Neural cell (in vitro differentiated cells): ENCODE measurements around the gene GNG14.

Source experiments
- CTCF ChIP-seq: fragments of 450-650 bp; IDR thresholded peaks from 2 replicates; pipeline ENCODE4 v1.5.1; 2014; ENCODE audit warnings: antibody characterized with exemption, mild to moderate bottlenecking, moderate library complexity; ENCODE audit not compliant: poor library complexity, severe bottlenecking
- EP300 ChIP-seq: fragments of 450-650 bp; conservative IDR thresholded peaks from 2 replicates; pipeline ENCODE4 v1.6.1; 2014; ENCODE audit warnings: antibody characterized with exemption, mild to moderate bottlenecking, moderate library complexity; ENCODE audit not compliant: poor library complexity, severe bottlenecking
- EZH2 ChIP-seq: fragments of 200-600, 300-800 bp; shearing (Covaris generic), sonication (generic); IDR thresholded peaks from 2 replicates; pipeline ENCODE4 v1.6.1; 2014; ENCODE audit warnings: antibody characterized with exemption, low read length, borderline replicate concordance, mild to moderate bottlenecking; ENCODE audit not compliant: insufficient read depth, poor library complexity, severe bottlenecking
- MXI1 ChIP-seq: fragments of 450-650 bp; conservative IDR thresholded peaks from 2 replicates; pipeline ENCODE4 v1.6.1; 2014; ENCODE audit warnings: antibody characterized with exemption, mild to moderate bottlenecking; ENCODE audit not compliant: poor library complexity, severe bottlenecking
- POLR2AphosphoS5 ChIP-seq: IDR thresholded peaks from 2 replicates; pipeline ENCODE4 v1.6.1; 2012
- TAF1 ChIP-seq: IDR thresholded peaks from 2 replicates; pipeline ENCODE4 v1.6.1; 2012; ENCODE audit warnings: low read depth
- TF ChIP-seq, protein P1 (sequence below): IDR thresholded peaks from 2 replicates; pipeline ENCODE4 v1.6.1; 2012; ENCODE audit warnings: borderline replicate concordance

DNA sequence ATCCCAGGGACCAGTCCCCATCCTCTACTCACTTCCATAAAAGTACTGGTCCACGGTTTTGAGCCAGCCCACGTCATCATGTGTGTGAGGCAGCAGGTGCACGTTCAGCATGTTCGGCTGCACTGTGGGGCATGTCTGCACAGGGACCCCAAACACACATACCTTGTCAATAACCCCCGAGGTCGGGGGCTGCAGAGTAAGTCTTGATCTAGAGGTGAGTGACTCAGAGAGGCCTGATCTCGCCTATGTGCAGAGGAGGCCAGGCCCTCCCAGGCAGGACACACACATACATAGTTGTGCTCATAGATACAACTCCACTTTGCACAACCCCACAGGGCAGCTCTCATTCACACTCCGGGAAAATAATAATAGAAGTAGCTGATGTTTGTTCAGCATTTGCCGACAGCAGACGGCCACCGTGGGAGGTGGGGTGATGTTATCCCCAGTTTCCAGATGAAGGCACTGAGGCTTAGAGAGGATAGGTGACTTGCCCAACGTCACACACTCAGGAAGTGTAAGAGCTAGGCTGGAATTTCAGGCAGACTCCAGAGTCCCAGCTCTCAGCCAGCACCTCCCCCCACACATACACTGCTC is 22.0 kb upstream of the GNG14 start:
- TF ChIP-seq POLR2AphosphoS5 (no peak), CTCF (no peak), EZH2 (no peak), EP300 (no peak), MXI1 (no peak), TAF1 (no peak)
- TF ChIP-seq, protein P1, sequence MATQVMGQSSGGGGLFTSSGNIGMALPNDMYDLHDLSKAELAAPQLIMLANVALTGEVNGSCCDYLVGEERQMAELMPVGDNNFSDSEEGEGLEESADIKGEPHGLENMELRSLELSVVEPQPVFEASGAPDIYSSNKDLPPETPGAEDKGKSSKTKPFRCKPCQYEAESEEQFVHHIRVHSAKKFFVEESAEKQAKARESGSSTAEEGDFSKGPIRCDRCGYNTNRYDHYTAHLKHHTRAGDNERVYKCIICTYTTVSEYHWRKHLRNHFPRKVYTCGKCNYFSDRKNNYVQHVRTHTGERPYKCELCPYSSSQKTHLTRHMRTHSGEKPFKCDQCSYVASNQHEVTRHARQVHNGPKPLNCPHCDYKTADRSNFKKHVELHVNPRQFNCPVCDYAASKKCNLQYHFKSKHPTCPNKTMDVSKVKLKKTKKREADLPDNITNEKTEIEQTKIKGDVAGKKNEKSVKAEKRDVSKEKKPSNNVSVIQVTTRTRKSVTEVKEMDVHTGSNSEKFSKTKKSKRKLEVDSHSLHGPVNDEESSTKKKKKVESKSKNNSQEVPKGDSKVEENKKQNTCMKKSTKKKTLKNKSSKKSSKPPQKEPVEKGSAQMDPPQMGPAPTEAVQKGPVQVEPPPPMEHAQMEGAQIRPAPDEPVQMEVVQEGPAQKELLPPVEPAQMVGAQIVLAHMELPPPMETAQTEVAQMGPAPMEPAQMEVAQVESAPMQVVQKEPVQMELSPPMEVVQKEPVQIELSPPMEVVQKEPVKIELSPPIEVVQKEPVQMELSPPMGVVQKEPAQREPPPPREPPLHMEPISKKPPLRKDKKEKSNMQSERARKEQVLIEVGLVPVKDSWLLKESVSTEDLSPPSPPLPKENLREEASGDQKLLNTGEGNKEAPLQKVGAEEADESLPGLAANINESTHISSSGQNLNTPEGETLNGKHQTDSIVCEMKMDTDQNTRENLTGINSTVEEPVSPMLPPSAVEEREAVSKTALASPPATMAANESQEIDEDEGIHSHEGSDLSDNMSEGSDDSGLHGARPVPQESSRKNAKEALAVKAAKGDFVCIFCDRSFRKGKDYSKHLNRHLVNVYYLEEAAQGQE, result no peak
